NCI-H2196 (cell line): ENCODE measurements around the gene JOSD2.

Experiments used
- DNase-seq: peaks from one replicate; lab custom pipeline; 2025; ENCODE audit not compliant: unreplicated experiment; lab: John Stamatoyannopoulos, UW

JOSD2 gene

DNA sequence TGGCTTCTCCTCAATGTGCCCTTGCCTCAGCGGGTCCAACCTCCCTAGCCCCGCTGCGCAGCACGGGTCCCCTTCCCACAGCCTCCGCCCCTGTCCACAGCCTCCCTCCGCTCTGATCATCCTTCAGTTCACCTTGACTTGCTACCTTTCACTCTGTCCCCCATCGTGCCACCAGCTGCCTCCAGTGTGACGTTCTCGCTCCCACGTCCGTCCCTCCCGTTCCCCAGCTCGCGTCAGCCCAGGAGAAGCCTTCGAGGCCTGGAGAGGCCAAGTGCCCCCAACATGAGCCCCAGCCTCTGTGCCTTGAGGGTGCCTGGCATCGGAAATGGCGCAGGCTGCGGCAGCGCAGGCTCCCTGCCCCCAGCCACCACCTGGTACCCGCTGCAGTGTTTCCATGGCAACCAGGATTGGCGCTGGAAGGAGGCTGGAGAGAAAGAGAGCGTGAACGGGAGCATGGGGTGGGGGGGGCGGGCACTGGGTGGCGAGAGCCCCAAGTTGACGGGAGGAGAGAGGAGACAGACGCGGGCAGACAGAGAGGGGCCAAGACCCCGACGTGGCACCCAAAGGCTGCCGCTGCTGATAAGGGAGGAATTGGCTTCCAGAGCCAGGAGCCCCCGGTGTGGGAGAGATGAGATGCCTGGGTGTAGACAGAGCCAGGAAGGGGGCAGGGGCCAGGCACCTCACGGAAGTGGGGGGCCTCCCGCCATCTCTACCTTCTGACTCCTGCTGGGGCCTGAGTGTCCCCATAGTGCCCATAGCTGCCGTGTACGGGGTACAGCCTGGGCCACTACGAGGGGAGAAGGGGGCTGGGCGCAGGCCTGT is 3.6 kb upstream of the JOSD2 start:
- DNase-seq = peak; percentile 68

DNA sequence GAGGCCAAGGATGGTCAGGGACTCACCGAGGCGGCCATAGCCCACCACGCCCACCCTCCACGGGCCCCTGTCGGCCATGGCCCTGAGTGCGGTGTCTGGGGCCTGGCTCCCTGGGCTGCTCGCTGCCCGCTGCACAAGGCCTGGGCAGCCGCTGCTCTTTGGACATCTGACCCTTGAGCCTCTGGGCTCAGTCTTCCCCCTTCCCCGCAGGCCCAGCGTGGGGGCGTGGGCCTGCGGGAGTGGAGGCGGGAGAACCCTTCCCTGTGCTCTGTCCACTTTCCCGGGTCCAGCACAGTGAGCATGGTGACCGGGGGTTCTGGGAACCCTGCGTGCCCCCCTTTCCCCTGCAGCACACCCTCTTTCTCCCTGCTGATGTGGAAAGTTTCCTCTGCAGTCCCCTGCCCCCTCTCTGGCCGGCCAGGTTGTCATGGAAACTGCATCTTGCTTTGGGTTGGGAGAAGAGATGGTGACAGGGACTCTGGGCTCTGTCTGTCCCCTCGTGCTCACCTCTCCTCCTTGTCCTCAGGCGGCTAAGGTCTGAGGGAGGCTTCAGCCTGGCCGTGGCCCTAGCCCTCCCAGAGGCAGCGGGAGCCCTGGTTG is 2.9 kb upstream of the JOSD2 start, which contains the start of gene ASPDH:
Gene ASPDH (minus strand): TSS at position 168 of the 600 bp plus-strand sequence. CDS start 90 bp downstream, at position 78.
- no peak for DNase-seq

DNA sequence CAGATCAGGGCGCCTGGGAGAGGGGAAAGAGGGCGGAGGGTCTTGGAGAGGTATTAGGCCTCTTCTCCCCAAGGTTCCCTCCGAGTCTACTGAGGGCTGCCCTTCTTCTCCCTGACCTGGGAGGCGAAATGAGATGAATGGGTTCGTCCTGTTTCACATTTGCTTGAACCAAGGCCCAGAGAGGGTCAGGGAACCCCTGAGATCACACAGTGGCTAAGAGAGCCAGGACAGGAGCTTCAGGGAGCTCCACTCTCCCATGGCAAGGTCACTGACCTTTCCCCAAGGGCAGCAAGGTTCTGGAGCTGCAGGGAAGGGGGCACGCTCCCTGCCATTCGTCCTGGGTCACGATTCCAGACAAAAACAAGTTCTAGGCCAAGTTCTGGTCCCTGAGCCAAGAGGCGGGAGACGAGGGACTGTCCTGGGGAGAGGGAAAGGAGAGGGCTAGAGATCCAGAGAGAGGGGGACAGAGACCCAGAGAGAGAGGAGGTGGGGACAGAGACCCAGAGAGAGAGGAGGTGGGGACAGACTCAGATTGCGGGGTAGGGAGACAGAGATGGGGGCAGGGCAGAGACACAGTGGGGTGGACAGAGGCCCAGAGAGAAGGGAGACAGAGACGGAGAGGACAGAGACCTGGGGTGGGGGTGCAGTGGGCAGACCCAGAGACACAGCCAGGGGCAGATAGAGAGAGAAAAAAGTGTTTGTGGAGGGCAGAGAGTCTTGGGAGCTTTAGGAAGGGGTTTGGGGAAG is 2.2 kb upstream of the JOSD2 start:
- DNase-seq = no peak

DNA sequence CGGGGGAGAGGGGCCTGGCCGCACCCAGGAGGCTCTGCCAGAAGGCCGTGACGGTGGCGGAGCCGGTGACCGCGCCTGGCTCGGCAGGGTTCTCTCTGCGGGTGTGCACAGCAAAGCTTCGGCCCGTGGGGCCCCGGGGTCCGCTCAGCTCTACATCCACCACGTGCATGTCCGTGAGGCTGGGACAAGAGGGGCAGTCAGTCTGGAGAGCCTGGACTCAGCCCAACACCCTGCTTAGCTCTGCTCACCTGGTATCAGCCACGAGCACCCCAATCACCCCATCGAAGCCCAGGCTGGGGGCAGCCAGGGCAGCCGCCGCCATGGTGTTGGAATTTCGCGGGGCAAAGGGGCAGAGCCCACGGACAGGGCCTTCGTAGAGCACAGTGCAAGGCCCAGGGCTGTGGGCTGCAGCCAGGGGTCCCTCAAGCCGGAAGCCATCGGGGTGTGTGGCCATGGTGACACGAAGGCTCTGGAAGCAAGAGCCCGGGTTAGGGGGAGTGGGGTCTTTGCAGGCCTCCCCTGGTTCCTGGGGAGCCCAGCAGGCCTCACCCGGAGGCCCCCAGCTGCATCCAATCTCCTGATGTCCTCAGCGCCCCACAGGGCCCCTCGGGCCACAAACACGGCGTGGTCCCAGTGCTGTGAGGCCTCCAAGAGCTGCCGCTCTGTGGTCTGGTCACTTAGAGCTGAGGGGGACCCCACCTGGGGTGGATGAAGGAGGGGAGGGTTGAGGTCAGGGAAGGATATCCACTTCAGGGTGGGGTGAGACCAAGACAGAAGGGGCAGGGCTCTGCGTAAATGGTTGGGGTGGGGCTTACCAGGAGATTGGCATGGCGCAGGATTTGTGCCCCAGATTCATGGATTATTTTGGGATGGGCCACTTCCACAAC is 1.4 kb upstream of the JOSD2 start:
- DNase-seq = no peak

DNA sequence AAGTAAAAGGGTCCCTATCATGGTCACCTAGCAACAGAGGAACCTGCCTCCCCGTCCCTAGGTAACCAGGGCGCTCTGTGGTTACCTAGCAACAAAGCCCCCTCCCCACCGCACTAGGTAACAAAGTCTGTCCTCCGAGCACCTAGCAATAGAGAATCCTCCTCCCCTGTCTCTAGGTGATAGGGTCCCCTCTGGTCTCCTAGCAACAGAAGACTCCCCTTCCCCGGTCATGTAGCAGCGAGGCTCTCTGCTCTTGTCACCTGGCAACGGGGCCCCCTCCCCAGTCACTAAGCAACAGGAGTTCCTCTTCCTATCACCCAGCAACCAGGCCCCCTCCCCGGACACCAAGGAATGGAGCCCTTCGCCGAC is 307 bp downstream of the JOSD2 start:
- DNase-seq = peak; percentile 79

DNA sequence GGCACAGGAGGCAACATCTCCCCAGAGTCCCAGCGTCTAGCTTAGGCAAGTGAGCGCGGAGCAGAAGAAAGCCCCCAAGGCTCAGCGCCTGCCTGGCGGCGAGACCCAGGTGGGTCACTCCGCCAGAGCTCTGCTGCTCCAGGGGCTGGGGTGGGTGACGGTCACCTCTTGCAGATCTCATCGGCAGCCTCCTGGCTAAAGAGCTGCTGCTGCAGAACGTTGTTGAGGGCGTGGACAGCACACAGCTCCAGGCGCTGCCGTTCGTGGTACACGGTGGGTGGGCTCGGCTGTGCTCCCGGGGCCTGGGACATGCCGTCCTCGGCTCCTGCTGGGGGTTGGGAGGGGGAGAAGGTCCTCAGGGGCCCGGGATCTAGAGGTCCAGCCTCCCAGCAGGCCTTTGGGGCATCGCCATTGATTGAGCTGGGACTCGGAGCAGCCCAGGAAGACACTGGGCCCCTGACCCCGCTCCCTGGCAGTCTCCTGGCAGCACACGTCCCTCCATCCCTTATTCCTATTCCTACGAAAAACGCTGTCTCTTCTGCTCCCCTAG is 795 bp downstream of the JOSD2 start:
- no peak for DNase-seq

DNA sequence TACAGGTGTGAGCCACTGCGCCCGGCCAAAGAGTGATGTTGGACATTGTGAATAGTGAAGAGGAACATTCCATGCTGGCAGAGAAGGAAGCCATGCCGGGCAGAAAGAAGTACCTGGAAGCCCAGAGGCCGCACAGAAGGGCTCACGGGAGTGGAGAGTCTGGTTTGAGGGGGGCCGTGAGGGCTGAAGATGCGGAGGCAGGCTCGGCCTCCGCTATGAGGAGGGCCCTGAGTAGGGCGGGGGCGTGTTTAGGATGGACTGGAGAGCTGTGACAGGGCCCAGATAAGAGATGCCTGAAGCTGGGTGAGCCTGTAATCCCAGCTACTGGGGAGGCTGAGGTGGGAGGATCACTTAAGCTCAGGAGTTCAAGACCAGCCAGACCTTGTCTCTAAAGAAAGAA is 1.6 kb downstream of the JOSD2 start:
- no peak for DNase-seq

DNA sequence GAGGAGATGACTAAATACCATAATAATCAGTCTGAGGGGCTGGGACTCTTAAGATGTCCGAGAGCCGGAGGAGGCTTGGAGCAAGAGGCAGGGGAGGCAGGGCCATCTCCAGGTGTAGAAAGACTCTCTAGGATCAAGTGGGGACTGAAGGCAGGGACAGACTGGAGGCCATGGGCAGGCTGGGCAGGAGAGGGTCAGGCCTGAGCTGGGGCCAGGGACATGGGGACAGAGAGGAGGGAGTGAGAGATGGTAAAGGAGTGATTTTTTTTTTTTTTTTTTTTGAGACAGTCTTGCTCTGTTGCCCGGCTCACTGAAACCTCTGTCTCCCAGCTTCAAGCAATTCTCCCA is 2.2 kb downstream of the JOSD2 start:
- DNase-seq = no peak

DNA sequence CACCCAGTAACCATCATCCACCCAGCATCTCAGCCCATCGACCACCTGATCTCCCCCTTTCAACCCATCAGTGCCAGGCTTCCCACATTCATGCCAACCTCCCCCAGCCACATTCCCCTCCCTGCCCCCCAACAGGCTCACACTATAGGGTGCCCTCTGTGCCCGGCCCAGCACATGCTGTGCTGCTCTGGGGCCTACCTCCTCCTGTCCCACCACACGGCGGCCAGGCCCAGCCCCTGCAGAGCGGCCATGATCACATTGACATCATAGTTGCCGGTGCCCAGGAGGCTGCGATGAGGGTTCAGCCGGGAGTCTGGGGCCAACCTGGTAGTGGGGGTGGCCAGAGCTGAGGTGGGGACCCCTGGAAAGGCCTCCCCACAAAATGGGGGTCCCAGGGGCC is 3.6 kb downstream of the JOSD2 start:
- no peak for DNase-seq

DNA sequence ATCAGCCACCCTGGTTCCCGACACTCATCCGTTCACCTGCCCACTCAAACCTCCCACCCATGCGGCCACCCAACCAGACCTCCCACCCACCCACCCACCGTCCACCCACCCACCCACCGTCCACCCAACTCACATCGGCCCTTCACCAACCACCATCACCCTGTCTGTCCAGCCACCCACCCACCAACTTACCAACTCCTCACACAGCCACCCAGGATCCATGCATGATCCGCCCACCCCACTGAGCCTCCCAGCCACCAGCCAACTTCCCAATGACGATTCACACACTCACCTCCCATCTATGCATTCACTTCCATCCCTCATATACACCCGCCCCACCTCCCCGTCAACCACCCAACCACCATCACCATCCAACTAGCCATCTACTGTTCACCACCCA is 4.3 kb downstream of the JOSD2 start:
- DNase-seq = no peak

DNA sequence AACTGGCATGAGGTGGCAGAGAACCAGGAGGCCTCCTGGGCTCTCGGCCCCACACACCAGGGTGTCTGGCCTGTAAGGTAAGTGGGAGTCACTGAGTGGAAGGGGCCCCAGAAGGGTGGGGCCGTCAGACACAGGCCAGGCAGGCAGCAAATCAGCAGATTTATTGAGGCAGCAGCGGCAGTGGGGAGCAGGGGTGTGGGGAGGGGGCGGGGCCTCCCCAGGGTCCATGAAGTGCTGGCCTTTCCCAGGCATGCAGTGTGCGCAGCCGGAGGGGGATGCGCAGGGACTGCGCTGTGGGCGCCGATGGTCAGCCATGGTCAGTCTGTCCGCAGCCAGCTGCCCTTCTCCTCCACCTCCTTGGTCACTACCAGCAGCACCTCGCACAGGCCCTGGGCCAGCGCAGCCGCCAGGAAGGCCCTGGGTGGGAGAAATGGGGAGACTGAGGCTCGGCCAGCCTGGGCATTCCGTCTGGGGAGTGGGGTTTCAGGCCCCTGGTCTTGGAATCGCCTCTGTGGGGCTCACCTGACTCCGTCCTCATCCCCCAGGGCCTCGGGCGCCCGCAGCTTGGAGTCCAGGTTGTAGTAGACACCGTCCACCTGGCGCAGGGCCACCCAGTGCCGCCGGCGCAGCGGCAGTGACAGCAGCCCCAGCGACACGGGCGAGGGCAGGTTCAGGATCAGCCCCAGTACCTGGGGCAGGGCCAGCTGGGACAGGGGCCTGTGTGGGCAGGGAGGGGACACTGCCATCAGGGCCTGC is 5.0 kb downstream of the JOSD2 start:
- DNase-seq = no peak

DNA sequence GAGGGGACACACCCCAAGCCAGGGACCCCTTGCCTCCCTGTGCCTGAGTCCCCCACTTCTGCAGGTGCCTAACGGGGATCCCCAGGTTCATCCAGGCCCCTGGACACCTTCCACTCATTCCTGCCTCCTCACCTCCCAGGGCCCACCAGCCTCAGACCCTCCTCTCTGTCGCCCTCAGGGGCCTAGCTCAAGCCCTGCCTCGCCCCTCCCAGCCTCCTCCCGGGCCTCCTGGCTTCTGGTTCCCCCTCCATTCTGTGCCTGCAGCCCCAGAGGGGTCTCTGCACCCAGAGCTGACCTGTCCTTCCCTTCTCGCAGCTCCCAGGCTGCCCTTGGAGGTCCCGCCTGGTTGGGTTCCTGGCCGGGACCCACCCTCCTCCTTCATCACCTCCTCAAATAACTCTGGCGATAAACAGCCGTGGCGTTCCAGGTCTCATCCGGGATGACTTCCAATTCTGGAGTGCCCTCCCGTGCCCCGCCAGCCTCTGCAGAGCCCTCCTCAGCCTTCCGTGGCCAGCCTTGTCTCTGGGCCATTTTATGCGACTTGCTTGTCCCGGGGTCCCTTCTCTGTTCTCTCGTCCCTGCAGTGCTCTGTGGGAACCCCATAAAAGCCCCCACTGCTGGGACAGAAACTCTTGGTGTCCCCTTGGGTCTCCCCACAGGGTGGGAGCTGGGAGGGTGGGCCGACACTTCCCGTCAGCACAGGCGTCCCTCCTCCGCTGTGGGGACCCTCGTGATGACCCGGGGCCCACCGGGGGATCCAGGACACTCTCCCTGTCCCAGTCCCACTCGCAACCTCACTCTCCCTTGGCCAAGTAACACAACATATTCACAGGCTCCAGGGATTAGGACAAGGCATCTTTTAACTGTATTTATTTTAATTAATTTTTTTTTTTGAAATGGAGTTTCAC is 9.2 kb downstream of the JOSD2 start:
- DNase-seq = no peak

DNA sequence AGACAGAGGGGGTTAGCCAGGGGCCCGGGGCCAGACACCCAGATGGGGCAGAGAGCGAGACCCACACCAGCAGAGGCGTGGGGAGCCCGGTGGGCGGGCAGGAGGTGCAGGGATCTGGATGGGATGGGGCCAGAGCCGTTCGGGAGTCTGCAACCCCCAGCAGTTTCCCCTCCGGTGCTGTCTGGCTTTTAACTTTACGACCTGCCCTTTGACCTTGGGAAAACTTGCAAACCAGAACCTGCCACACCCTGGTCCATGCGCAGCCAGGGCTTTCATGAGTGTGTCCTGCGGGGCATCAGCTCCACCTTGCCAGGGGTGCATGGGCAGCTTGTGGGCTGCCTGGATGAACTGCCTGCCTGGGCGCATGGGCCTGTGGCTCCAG is 9.8 kb downstream of the JOSD2 start:
- DNase-seq = no peak

DNA sequence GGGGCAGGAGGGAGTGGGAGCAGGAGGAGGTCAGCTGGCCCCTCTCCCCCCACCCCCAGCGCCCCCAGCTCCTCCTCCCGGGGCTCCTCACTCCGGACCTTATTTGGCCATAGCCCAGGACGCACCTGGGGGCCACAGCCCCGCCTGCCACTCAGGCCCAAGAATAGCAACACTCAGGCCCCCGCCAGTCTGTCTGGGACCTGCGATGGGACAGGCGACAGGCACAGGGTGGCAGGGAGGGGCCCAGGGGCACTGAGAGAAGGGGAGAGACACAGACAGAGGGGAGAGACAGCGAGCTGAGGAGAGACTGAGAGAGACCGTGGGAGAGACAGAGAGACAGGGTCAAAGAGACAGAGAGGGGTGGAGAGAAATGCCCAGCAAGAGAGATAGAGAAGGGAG is 10.2 kb downstream of the JOSD2 start:
- no peak for DNase-seq

DNA sequence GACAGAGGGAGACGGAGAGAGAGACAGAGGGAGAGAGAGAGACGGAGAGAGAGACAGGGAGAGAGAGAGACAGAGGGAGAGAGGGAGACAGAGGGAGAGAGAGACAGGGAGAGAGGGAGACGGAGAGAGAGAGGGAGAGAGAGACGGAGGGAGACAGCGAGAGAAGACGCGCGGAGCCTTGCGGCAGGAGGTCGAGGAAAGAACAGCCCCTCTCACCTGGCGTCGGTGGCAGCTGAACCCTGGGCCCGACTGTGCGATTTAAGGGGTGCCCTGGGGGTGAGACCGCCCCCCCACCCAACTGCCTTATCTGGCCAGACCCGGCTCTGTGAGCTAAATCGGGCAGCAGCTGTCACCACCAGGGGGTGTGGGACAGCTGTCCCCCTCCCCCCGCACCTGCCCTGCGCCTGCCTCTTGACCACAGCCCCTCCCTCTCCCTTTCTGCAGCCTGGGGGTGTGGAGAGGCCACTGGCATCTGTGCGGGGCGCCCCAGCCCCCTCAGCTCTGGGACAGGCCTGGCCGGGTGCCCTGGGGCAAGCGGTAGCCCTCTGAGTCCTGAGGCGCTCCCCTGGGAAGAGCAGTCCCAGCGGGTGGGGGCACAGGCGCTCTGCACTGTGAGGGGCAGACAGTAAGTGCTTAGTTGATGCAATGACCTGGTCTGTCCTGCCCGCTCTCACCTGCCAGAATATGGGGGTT is 10.8 kb downstream of the JOSD2 start:
- DNase-seq = no peak

DNA sequence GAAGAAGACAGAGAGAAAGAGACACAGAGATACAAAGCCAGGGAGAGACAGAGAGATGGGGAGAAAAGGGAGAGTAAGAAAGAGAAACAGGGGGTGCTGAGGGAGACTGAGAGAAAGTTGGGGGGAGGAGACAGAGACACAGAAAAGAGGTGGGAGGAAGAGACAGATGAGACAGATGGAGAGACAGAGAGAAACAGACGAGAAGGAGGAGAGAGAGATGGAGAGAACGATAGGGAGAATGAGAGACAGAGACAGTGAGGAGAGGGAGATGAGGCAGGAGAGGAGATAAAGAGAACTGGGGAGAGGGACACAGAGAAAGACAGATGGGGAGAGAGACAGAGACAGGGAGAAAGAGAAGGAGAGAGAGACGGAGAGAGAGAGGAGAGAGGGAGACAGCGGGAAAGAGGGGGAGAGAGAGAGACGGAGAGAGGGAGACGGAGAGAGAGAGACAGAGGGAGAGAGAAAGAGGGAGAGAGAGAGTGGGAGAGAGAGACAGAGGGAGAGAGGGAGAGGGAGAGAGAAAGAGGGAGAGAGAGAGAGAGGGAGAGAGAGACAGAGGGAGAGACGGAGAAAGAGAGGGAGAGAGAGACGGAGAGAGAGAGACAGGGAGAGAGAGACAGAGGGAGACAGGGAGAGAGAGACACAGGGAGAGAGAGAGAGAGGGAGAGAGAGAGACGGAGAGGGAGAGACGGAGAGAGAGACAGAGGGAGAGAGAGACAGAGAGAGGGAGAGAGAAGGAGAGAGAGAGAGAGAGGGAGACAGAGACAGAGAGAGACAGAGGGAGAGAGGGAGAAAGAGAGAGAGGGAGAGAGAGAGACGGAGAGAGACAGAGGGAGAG is 12.6 kb downstream of the JOSD2 start:
- no peak for DNase-seq

DNA sequence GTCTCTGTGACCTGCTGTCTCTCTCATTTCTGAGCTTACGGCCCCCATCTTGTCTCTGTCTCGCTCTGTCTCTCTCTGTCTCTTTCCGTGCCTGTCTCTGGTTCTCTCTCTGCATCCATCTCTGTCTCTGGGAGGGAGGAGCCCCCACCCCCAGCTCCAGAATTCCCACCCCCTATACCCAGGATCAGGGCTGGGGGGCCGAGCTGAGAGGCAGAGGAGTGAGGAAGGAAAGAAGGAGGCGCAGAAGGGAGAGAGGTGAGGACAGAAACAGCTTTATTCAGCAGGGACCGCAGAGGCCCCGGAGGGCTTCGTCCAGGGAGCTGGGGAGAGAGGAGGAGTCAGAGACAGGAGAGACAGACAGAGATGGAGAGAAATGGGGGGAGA is 14.0 kb downstream of the JOSD2 start:
- no peak for DNase-seq
